Neural cell (in vitro differentiated cells): ENCODE results near the gene GOSR1.

Experiments
- EP300 ChIP-seq: fragments of 450-650 bp; conservative IDR thresholded peaks from 2 replicates; pipeline ENCODE4 v1.6.1; 2014; ENCODE audit warnings: antibody characterized with exemption, mild to moderate bottlenecking, moderate library complexity; ENCODE audit not compliant: poor library complexity, severe bottlenecking
- EZH2 ChIP-seq: fragments of 200-600, 300-800 bp; shearing (Covaris generic), sonication (generic); IDR thresholded peaks from 2 replicates; pipeline ENCODE4 v1.6.1; 2014; ENCODE audit warnings: antibody characterized with exemption, low read length, borderline replicate concordance, mild to moderate bottlenecking; ENCODE audit not compliant: insufficient read depth, poor library complexity, severe bottlenecking
- MXI1 ChIP-seq: fragments of 450-650 bp; conservative IDR thresholded peaks from 2 replicates; pipeline ENCODE4 v1.6.1; 2014; ENCODE audit warnings: antibody characterized with exemption, mild to moderate bottlenecking; ENCODE audit not compliant: poor library complexity, severe bottlenecking
- POLR2AphosphoS5 ChIP-seq: IDR thresholded peaks from 2 replicates; pipeline ENCODE4 v1.6.1; 2012
- RAD21 ChIP-seq: fragments of 450-650 bp; conservative IDR thresholded peaks from 2 replicates; pipeline ENCODE4 v1.6.1; 2014; ENCODE audit warnings: antibody characterized with exemption, mild to moderate bottlenecking, moderate library complexity
- SMC3 ChIP-seq: fragments of 450-650 bp; conservative IDR thresholded peaks from 2 replicates; pipeline ENCODE4 v1.6.1; 2014; ENCODE audit warnings: antibody characterized with exemption, mild to moderate bottlenecking, moderate library complexity; ENCODE audit not compliant: poor library complexity
- TF ChIP-seq, protein P1 (sequence below): fragments of 450-650 bp; IDR thresholded peaks from 2 replicates; pipeline ENCODE4 v1.5.1; 2014; ENCODE audit warnings: antibody characterized with exemption, mild to moderate bottlenecking, moderate library complexity; ENCODE audit not compliant: poor library complexity, severe bottlenecking
- TF ChIP-seq, protein P2 (sequence below): IDR thresholded peaks from 2 replicates; pipeline ENCODE4 v1.6.1; 2012; ENCODE audit warnings: borderline replicate concordance

DNA sequence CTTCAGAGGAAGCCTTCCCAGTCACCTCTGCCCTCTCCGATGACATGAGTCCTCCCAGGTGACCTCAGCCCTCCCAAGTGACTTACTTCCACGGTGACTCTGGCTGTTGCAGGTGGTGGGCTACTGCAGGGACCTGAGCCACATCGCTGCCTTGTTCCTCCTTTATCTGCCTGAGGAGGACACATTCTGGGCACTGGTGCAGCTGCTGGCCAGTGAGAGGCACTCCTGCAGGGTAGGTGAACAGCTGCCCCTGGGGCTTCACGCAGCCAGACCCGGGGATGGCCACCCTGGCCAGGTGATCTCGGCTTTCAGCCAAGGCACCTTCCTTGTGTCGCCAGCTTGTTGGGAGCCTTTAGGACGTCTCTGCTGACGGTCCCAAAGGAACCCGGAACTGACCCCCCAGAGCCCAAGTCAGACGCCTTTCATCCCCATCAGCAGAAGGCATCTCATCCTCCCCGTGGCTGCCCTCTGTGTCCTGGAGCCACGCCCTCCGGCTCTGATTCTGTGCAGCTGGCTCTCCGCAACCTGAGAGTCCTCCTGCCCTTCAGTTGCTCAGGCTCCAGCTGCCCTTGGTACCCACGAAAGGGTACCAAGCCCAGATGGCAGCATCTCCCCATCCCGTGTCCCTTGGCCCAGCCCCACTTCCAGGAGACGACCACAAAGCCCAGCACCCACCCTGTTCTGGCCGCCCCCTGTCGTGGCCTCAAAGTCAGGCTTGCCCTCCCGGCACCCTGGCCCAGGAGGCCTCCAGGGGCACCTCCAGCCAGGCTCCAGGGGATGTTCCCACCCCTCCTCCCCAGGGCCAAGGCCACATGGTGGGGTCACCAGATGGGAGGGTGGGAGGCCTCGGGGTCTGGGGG, 81.7 kb downstream of the GOSR1 start:
- TF ChIP-seq, protein P1, sequence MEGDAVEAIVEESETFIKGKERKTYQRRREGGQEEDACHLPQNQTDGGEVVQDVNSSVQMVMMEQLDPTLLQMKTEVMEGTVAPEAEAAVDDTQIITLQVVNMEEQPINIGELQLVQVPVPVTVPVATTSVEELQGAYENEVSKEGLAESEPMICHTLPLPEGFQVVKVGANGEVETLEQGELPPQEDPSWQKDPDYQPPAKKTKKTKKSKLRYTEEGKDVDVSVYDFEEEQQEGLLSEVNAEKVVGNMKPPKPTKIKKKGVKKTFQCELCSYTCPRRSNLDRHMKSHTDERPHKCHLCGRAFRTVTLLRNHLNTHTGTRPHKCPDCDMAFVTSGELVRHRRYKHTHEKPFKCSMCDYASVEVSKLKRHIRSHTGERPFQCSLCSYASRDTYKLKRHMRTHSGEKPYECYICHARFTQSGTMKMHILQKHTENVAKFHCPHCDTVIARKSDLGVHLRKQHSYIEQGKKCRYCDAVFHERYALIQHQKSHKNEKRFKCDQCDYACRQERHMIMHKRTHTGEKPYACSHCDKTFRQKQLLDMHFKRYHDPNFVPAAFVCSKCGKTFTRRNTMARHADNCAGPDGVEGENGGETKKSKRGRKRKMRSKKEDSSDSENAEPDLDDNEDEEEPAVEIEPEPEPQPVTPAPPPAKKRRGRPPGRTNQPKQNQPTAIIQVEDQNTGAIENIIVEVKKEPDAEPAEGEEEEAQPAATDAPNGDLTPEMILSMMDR = no peak
- no peak for TF ChIP-seq POLR2AphosphoS5
- TF ChIP-seq EZH2 = no peak
- no peak for TF ChIP-seq EP300
- no peak for TF ChIP-seq MXI1
- TF ChIP-seq, protein P2, sequence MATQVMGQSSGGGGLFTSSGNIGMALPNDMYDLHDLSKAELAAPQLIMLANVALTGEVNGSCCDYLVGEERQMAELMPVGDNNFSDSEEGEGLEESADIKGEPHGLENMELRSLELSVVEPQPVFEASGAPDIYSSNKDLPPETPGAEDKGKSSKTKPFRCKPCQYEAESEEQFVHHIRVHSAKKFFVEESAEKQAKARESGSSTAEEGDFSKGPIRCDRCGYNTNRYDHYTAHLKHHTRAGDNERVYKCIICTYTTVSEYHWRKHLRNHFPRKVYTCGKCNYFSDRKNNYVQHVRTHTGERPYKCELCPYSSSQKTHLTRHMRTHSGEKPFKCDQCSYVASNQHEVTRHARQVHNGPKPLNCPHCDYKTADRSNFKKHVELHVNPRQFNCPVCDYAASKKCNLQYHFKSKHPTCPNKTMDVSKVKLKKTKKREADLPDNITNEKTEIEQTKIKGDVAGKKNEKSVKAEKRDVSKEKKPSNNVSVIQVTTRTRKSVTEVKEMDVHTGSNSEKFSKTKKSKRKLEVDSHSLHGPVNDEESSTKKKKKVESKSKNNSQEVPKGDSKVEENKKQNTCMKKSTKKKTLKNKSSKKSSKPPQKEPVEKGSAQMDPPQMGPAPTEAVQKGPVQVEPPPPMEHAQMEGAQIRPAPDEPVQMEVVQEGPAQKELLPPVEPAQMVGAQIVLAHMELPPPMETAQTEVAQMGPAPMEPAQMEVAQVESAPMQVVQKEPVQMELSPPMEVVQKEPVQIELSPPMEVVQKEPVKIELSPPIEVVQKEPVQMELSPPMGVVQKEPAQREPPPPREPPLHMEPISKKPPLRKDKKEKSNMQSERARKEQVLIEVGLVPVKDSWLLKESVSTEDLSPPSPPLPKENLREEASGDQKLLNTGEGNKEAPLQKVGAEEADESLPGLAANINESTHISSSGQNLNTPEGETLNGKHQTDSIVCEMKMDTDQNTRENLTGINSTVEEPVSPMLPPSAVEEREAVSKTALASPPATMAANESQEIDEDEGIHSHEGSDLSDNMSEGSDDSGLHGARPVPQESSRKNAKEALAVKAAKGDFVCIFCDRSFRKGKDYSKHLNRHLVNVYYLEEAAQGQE = no peak
- TF ChIP-seq RAD21 = no peak
- TF ChIP-seq SMC3 = no peak
